ENCODE measurements around the gene KIF26A.

DNA sequence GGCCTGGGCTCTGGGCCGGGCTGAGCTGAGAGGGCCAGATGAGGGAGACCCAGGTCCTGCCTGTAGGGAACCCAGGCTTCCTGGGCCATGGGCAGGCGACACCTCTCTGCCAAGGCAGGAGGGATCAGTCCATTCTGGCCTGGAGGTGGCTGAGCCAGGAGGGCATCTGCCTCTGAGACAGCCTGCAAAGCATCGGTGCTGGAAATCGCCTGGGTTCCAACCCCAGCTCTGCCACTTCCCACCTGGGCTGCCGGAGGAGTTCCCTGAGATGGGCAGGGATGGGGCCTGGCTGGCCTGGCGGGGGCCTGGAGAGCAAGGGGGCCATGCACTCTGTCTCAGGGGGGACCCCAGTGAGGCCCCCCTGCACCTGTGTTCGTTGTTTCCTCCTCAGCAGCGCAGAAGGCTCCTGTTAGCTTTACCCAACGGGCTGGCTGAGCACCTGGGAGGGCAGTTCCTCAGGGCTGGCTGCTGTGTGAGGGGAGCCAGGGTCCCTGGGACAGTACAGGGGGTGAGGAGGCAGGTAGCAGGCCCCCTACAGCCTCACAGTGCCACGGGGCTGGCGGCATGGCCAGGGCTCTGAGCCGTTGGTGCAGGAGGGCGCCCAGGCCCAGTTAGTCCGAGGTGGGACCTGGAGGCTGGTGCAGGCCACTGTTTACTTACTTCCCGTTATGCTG lies 50.5 kb downstream of the KIF26A start:
- TF ChIP-seq EGR1 (IDR thresholded peaks at IDR 0.05) (no peak), EP300 (IDR thresholded peaks at IDR 0.05; ENCODE audit: borderline replicate concordance) (no peak), CEBPB (IDR thresholded peaks at IDR 0.05) (no peak), TAF1 (IDR thresholded peaks at IDR 0.05; ENCODE audit: low read depth) (no peak), MAX (IDR thresholded peaks at IDR 0.05) (no peak), ZBTB7A (IDR thresholded peaks at IDR 0.05; ENCODE audit: low read depth) (no peak), FOXM1 (IDR thresholded peaks at IDR 0.05; ENCODE audit: borderline replicate concordance, low read depth) (no peak)
- TF ChIP-seq, protein P1, sequence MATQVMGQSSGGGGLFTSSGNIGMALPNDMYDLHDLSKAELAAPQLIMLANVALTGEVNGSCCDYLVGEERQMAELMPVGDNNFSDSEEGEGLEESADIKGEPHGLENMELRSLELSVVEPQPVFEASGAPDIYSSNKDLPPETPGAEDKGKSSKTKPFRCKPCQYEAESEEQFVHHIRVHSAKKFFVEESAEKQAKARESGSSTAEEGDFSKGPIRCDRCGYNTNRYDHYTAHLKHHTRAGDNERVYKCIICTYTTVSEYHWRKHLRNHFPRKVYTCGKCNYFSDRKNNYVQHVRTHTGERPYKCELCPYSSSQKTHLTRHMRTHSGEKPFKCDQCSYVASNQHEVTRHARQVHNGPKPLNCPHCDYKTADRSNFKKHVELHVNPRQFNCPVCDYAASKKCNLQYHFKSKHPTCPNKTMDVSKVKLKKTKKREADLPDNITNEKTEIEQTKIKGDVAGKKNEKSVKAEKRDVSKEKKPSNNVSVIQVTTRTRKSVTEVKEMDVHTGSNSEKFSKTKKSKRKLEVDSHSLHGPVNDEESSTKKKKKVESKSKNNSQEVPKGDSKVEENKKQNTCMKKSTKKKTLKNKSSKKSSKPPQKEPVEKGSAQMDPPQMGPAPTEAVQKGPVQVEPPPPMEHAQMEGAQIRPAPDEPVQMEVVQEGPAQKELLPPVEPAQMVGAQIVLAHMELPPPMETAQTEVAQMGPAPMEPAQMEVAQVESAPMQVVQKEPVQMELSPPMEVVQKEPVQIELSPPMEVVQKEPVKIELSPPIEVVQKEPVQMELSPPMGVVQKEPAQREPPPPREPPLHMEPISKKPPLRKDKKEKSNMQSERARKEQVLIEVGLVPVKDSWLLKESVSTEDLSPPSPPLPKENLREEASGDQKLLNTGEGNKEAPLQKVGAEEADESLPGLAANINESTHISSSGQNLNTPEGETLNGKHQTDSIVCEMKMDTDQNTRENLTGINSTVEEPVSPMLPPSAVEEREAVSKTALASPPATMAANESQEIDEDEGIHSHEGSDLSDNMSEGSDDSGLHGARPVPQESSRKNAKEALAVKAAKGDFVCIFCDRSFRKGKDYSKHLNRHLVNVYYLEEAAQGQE (IDR thresholded peaks at IDR 0.05; ENCODE audit: low read depth): no peak

Measured in Ishikawa (cell line).